GM12878 (cell line): ENCODE measurements around the gene SLC36A2. TPM values are rescaled to one million over a fixed set of nuclear protein-coding genes. Genes with fewer than 3 reads are reported as not detected.

ENCODE experiments used
- ATAC-seq: fragments of 200-7000 bp; cut with Tn5 transposase; 3 replicates; pipeline ENCODE4 v1.9.1; 2020; ENCODE audit warnings: mild to moderate bottlenecking, moderate library complexity
- BruUV-seq: library from RNA; stranded (reverse); fragments of 400-500 nt; replicated peaks from 2 replicates; lab custom pipeline; 2021; lab: Mats Ljungman, UMichigan
- CTCF ChIA-PET: fragments of 300-600 bp; sonication (Branson Sonifier 250); formaldehyde crosslinking; extraction: SDS; loops from one replicate; lab custom pipeline; 2021; ENCODE audit warnings: inconsistent platforms; lab: Yijun Ruan, JAX
- POLR2A ChIA-PET: fragments of 350-600 bp; formaldehyde crosslinking; extraction: SDS; loops from one replicate; lab custom pipeline; 2021; ENCODE audit warnings: inconsistent platforms; lab: Charles Lee
- RAD21 ChIA-PET: fragments of 300-600 bp; sonication (Branson Sonifier 250); formaldehyde crosslinking; loops from one replicate; lab custom pipeline; 2023; ENCODE audit warnings: antibody characterized with exemption; ENCODE audit not compliant: unreplicated experiment; lab: Charles Lee
- SMC1A ChIA-PET: fragments of 300-600 bp; sonication (Branson Sonifier 250); formaldehyde crosslinking; loops from one replicate; lab custom pipeline; 2023; ENCODE audit not compliant: unreplicated experiment, uncharacterized antibody; lab: Charles Lee
- DNase-seq: peaks from one replicate; pipeline ENCODE4 v3.0.0-alpha.2; 2011; ENCODE audit warnings: low read depth, low spot score
- FAIRE-seq: peaks from 3 replicates; lab custom pipeline; 2011; peaks lifted over from hg19 to GRCh38; lab: Jason Lieb, UNC
- H2AFZ ChIP-seq: 2 replicates; pipeline ENCODE4 v1.6.0; 2011; ENCODE audit warnings: low read depth, low read length, control low read depth; ENCODE audit not compliant: control insufficient read depth
- H3K27ac ChIP-seq: 2 replicates; pipeline ENCODE4 v1.5.1; 2011; ENCODE audit warnings: control low read depth; ENCODE audit not compliant: control insufficient read depth, insufficient read depth
- H3K27me3 ChIP-seq, 2 experiments: replicated peaks in 1 of 2; 2 replicates each; pipeline versions ENCODE4 v1.6.0 to v1.6.1; 2011; ENCODE audit warnings: low read length in 1 of 2; ENCODE audit not compliant: control insufficient read depth in 2 of 2, insufficient read depth in 2 of 2
- H3K36me3 ChIP-seq, 2 experiments: 2 replicates each; pipeline ENCODE4 v1.5.1; 2011; ENCODE audit warnings: low read length in 1 of 2; ENCODE audit not compliant: control insufficient read depth in 2 of 2, insufficient read depth in 2 of 2
- H3K4me1 ChIP-seq: 2 replicates; pipeline ENCODE4 v1.6.1; 2011; ENCODE audit warnings: mild to moderate bottlenecking, low read length, moderate library complexity, mixed read lengths; ENCODE audit not compliant: control insufficient read depth, insufficient read depth
- H3K4me2 ChIP-seq: 2 replicates; pipeline ENCODE4 v1.6.0; 2011; ENCODE audit warnings: control low read depth; ENCODE audit not compliant: control insufficient read depth, insufficient read depth
- H3K4me3 ChIP-seq: fragments of 200-600 bp; sonication (generic); 2 replicates; pipeline ENCODE4 v1.5.1; 2016
- H3K79me2 ChIP-seq: 2 replicates; pipeline ENCODE4 v1.6.0; 2011; ENCODE audit warnings: low read length; ENCODE audit not compliant: control insufficient read depth, insufficient read depth
- H3K9ac ChIP-seq: 2 replicates; pipeline ENCODE4 v1.8.0; 2011; ENCODE audit warnings: low read length, control low read depth, mixed read lengths; ENCODE audit not compliant: control insufficient read depth, insufficient read depth
- H3K9me3 ChIP-seq: replicated peaks from 3 replicates; pipeline ENCODE4 v1.5.1; 2011; ENCODE audit warnings: mild to moderate bottlenecking, low read length; ENCODE audit not compliant: control insufficient read depth, insufficient read depth
- H4K20me1 ChIP-seq: 2 replicates; pipeline ENCODE4 v1.6.0; 2011; ENCODE audit not compliant: control insufficient read depth, insufficient read depth
- ATF7 ChIP-seq: fragments of 450-650 bp; IDR thresholded peaks from 2 replicates; pipeline ENCODE4 v1.6.1; 2016; ENCODE audit warnings: low read depth, mild to moderate bottlenecking
- CHD1 ChIP-seq: IDR thresholded peaks from 2 replicates; pipeline ENCODE4 v1.6.1; 2012; ENCODE audit warnings: low read depth, low read length, improper control_type of control experiment
- CREB1 ChIP-seq: IDR thresholded peaks from 2 replicates; pipeline ENCODE4 v1.6.1; 2012; ENCODE audit warnings: low read depth, mild to moderate bottlenecking, inconsistent platforms
- CREM ChIP-seq: IDR thresholded peaks from 2 replicates; pipeline ENCODE4 v1.6.1; 2014; ENCODE audit warnings: antibody characterized with exemption, low read depth
- DPF2 ChIP-seq: fragments of 450-650 bp; IDR thresholded peaks from 2 replicates; pipeline ENCODE4 v1.6.1; 2017; ENCODE audit warnings: mild to moderate bottlenecking
- ETV6 ChIP-seq, 2 experiments: fragments of 450-650 bp in 1 of 2; IDR thresholded peaks in 1 of 2; conservative IDR thresholded peaks in 1 of 2; 2 replicates each; pipeline ENCODE4 v1.6.1; 2014; ENCODE audit warnings: antibody characterized with exemption in 1 of 2, borderline replicate concordance in 1 of 2, low read depth in 1 of 2, mild to moderate bottlenecking in 1 of 2, moderate library complexity in 1 of 2
- KLF5 ChIP-seq: fragments of 450-650 bp; IDR thresholded peaks from 2 replicates; pipeline ENCODE4 v1.6.1; 2014; ENCODE audit warnings: mild to moderate bottlenecking; ENCODE audit not compliant: partially characterized antibody
- MEF2A ChIP-seq: IDR thresholded peaks from 2 replicates; pipeline ENCODE4 v1.6.1; 2011; ENCODE audit warnings: low read depth, mild to moderate bottlenecking, low read length, moderate library complexity; ENCODE audit not compliant: insufficient read depth
- RCOR1 ChIP-seq: conservative IDR thresholded peaks from 2 replicates; pipeline ENCODE4 v1.6.1; 2012; ENCODE audit warnings: low read depth, low read length, improper control_type of control experiment
- SMC3 ChIP-seq: IDR thresholded peaks from 2 replicates; pipeline ENCODE4 v1.6.1; 2011; ENCODE audit warnings: low read length, improper control_type of control experiment, borderline replicate concordance
- STAT3 ChIP-seq: IDR thresholded peaks from 2 replicates; pipeline ENCODE4 v1.6.1; 2011; ENCODE audit warnings: low read depth, low read length, improper control_type of control experiment
- SUZ12 ChIP-seq: fragments of 200-600 bp; sonication (generic); IDR thresholded peaks from one replicate; pipeline ENCODE4 v1.6.1; 2018; ENCODE audit warnings: antibody characterized with exemption, mild to moderate bottlenecking; ENCODE audit not compliant: unreplicated experiment
- ZSCAN29 ChIP-seq: fragments of 450-650 bp; IDR thresholded peaks from 2 replicates; pipeline ENCODE4 v1.6.1; 2017; ENCODE audit warnings: mild to moderate bottlenecking, moderate library complexity
- WGBS: methylation state at CpG from one replicate; pipeline ENCODE4 v1.1.6; 2016; ENCODE audit warnings: low lambda C conversion rate; ENCODE audit not compliant: insufficient replicate concordance, insufficient coverage; ENCODE audit errors: missing lambda C conversion rate; 5-methylcytosine and 5-hydroxymethylcytosine counted together
- in situ Hi-C: fragments of 300-500 bp; cut with MboI; formaldehyde crosslinking; loops from 9 replicates; pipeline ENCODE4 v1.14.3; 2018; ENCODE audit warnings: mixed read lengths
- intact Hi-C: fragments of 100-400 bp; cut with micrococcal nuclease; formaldehyde crosslinking; loops from one replicate; pipeline ENCODE4 v1.14.2; 2022; ENCODE audit not compliant: unreplicated experiment
- polyA plus RNA-seq, 11 experiments: library from polyadenylated mRNA; depleted of rRNA in 4 of 11; unstranded in 6 of 11; stranded (reverse) in 5 of 11; fragments of >200 nt; fragmentation: Nextera tagmentation in 4 of 11; fragmentation: Illumina TruSeq in 1 of 11; extraction: Ambion mirVana in 4 of 11; extraction: Trizol in 1 of 11; gene quantifications; 1 replicate in 1 of 11; 2 replicates in 10 of 11; pipeline versions ENCODE4 v1.2.1 to v1.2.3, GENCODE V29; 2011 to 2016; ENCODE audit warnings: inconsistent platforms in 2 of 11, missing spikeins in 2 of 11, low read depth in 1 of 11
- total RNA-seq, 4 experiments: library from RNA; depleted of rRNA in 3 of 4; stranded (reverse); fragments of >200 nt in 3 of 4; fragmentation: Illumina TruSeq in 1 of 4; extraction: Trizol in 1 of 4; gene quantifications; 2 replicates each; pipeline versions ENCODE4 v1.2.1 to v1.2.3, GENCODE V29; 2013 to 2021
- TF ChIP-seq, protein P1 (sequence below): fragments of 150-350 bp; IDR thresholded peaks from 2 replicates; pipeline ENCODE4 v1.6.1; 2016; ENCODE audit warnings: low read depth, low read length
- TF ChIP-seq, protein P2 (sequence below): fragments of 450-650 bp; IDR thresholded peaks from 2 replicates; pipeline ENCODE4 v1.6.1; 2017; ENCODE audit warnings: mild to moderate bottlenecking, low read depth, inconsistent platforms; ENCODE audit not compliant: poor library complexity, severe bottlenecking
- TF ChIP-seq, protein P3 (sequence below): IDR thresholded peaks from 2 replicates; pipeline ENCODE4 v1.6.1; 2012; ENCODE audit warnings: low read depth, low read length, improper control_type of control experiment

Gene SLC36A2
- total and polyA plus RNA-seq, 10 of the 15 experiments (the other 5 are each of a cell fraction or from before 2014, with no cell fraction given) = not detected

DNA sequence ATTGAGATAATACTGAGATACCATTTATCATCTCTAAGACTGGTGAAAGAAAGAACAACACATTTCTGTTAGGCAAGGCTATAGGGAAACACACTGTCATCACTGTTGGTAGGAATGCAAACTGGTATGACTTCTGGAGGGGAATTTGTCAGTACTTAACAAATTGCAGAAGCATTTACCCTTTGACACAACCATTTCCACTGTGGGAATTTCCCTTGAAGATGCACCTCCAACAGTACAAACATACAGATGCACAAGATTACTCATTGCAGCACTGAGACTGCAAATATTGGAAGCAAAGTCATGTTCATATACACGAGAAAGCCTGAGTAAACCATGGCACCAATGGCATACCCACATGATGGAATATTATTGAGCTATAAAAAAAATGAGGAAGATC is 76.8 kb downstream of the SLC36A2 start (continued):
- 0 out of 2 replicates have a peak, but pooled peaks have one; percentile 8 for TF ChIP-seq MEF2A
- TF ChIP-seq ETV6 (conservative IDR thresholded peaks at IDR 0.05 in 1 of 2, IDR thresholded peaks at IDR 0.05 in 1 of 2; ENCODE audit: borderline replicate concordance in 1 of 2, low read depth in 1 of 2) = peak in 1 of 2 experiments; percentile 76; a peak in 2 of 4 replicates
- no peak for TF ChIP-seq DPF2
- TF ChIP-seq ATF7 = peak; percentile 61
- TF ChIP-seq, protein P1, sequence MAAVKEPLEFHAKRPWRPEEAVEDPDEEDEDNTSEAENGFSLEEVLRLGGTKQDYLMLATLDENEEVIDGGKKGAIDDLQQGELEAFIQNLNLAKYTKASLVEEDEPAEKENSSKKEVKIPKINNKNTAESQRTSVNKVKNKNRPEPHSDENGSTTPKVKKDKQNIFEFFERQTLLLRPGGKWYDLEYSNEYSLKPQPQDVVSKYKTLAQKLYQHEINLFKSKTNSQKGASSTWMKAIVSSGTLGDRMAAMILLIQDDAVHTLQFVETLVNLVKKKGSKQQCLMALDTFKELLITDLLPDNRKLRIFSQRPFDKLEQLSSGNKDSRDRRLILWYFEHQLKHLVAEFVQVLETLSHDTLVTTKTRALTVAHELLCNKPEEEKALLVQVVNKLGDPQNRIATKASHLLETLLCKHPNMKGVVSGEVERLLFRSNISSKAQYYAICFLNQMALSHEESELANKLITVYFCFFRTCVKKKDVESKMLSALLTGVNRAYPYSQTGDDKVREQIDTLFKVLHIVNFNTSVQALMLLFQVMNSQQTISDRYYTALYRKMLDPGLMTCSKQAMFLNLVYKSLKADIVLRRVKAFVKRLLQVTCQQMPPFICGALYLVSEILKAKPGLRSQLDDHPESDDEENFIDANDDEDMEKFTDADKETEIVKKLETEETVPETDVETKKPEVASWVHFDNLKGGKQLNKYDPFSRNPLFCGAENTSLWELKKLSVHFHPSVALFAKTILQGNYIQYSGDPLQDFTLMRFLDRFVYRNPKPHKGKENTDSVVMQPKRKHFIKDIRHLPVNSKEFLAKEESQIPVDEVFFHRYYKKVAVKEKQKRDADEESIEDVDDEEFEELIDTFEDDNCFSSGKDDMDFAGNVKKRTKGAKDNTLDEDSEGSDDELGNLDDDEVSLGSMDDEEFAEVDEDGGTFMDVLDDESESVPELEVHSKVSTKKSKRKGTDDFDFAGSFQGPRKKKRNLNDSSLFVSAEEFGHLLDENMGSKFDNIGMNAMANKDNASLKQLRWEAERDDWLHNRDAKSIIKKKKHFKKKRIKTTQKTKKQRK = no peak
- TF ChIP-seq CREM = peak; percentile 70
- TF ChIP-seq, all 136 proteins: peak for 29

DNA sequence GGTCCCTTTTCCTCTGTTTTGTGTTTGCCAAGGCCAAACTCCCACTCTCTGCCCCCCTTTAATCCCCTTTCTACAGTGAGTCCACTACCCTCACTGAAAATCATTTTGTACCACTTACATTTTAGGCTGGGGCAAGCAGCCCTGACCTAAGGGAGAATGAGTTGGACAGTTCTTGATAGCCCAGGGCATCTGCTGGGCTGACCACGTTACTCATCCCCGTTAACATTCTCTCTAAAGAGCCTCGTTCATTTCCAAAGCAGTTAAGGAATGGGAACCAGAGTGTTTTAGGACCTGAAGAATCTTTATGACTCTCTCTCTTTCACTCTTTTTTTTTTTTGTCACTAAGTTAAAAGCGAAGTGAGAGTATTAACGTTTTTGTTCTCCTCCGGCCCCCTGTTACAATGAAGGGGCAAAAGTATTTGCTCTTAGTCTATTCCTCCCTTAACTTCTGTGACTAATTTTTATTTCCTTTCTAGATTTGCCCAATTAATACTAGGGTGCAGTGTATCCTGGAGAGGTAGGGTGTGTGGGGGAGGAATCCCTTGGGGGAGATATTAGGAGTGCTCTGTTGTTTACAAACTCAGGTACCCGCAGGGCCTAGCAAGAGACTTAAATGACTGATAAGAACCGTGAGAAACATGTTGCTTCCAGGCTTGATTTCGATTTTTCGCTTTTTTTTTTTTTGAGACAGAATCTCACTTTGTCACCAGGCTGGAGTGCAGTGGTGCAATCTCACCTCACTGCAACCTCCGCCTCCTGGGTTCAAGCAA is 79.7 kb downstream of the SLC36A2 start:
- 93% methylated on average over 11 of the region's 11 CpGs for WGBS
- Histone ChIP-seq H3K27me3 (no peaks in the 10 kb centered on the region), H3K4me2 (no peak overlapping the region), H3K4me3 (no peak overlapping the region), H4K20me1 (no peaks in the 10 kb centered on the region), H3K9me3 (no peaks in the 10 kb centered on the region), H3K9ac (no peak overlapping the region), H3K27ac (no peak overlapping the region), H3K36me3 (peaks cover 23 to 24% of the 10 kb centered on the region in 2 experiments), H3K4me1 (peaks cover 8% of the 10 kb centered on the region), H3K79me2 (peaks cover 2% of the 10 kb centered on the region), H2AFZ (no peak overlapping the region)
- POLR2A ChIA-PET = no interaction called here
- CTCF ChIA-PET = no interaction called here
- no peak for ATAC-seq
- in situ Hi-C loops (no loop called here), intact Hi-C loops (no loop called here)
- TF ChIP-seq KLF5 (no peak), CHD1 (no peak), CREM (no peak), SMC3 (no peak), SUZ12 (no peak), STAT3 (no peak), CREB1 (no peak), ZSCAN29 (no peak), RCOR1 (no peak)
- TF ChIP-seq, protein P2, sequence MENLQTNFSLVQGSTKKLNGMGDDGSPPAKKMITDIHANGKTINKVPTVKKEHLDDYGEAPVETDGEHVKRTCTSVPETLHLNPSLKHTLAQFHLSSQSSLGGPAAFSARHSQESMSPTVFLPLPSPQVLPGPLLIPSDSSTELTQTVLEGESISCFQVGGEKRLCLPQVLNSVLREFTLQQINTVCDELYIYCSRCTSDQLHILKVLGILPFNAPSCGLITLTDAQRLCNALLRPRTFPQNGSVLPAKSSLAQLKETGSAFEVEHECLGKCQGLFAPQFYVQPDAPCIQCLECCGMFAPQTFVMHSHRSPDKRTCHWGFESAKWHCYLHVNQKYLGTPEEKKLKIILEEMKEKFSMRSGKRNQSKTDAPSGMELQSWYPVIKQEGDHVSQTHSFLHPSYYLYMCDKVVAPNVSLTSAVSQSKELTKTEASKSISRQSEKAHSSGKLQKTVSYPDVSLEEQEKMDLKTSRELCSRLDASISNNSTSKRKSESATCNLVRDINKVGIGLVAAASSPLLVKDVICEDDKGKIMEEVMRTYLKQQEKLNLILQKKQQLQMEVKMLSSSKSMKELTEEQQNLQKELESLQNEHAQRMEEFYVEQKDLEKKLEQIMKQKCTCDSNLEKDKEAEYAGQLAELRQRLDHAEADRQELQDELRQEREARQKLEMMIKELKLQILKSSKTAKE = no peak
- TF ChIP-seq, protein P3, sequence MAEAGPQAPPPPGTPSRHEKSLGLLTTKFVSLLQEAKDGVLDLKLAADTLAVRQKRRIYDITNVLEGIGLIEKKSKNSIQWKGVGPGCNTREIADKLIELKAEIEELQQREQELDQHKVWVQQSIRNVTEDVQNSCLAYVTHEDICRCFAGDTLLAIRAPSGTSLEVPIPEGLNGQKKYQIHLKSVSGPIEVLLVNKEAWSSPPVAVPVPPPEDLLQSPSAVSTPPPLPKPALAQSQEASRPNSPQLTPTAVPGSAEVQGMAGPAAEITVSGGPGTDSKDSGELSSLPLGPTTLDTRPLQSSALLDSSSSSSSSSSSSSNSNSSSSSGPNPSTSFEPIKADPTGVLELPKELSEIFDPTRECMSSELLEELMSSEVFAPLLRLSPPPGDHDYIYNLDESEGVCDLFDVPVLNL = no peak
- no peak for FAIRE-seq
- SMC1A ChIA-PET = no interaction called here
- DNase-seq = no peak
- BruUV-seq = no TSS peak
- RAD21 ChIA-PET = no interaction called here
